Measurements from ENCODE around the gene LSM4. TPM values are rescaled to one million over a fixed set of nuclear protein-coding genes. Genes with fewer than 3 reads are reported as not detected.
A peak's percentile ranks its signal among the peaks of the same experiment; 100 is the strongest.

LSM4 gene
- total and polyA plus RNA-seq, 10 of the 15 experiments (the other 5 are each of a cell fraction or from before 2014, with no cell fraction given) = 12.6 to 652 (median 217) TPM

GRCh38 chr19:18306209-18306887 lies 16.5 kb downstream of the LSM4 start:
- intact Hi-C loops (cut with micrococcal nuclease; ENCODE audit: unreplicated experiment) = no loop called here

GRCh38 chr19:18304458-18305310 lies 18.2 kb downstream of the LSM4 start:
- Histone ChIP-seq H3K9me3 (replicated peaks; ENCODE audit: control insufficient read depth, insufficient read depth, low read length) (no peaks in the 10 kb centered on the region), H4K20me1 (ENCODE audit: control insufficient read depth, insufficient read depth) (no peaks in the 10 kb centered on the region), H3K4me1 (ENCODE audit: control insufficient read depth, insufficient read depth, low read length) (peaks cover 22% of the 10 kb centered on the region), H2AFZ (ENCODE audit: control insufficient read depth, low read depth, low read length) (peak overlapping the region; percentile 20; the same call in 1 of the 2 replicates), H3K36me3 (ENCODE audit: control insufficient read depth in 2 of 2, insufficient read depth in 2 of 2, low read length in 1 of 2) (peaks cover 3 to 18% of the 10 kb centered on the region in 2 experiments; a peak in 3 of 4 replicates), H3K4me2 (ENCODE audit: control insufficient read depth, insufficient read depth) (peak overlapping the region; percentile 98), H3K4me3 (peak overlapping the region; percentile 89), H3K9ac (ENCODE audit: control insufficient read depth, insufficient read depth, low read length) (peak overlapping the region; percentile 88), H3K79me2 (ENCODE audit: control insufficient read depth, insufficient read depth, low read length) (peaks cover 20% of the 10 kb centered on the region), H3K27ac (ENCODE audit: control insufficient read depth, insufficient read depth) (peak overlapping the region; percentile 97), H3K27me3 (replicated peaks in 1 of 2; ENCODE audit: control insufficient read depth in 2 of 2, insufficient read depth in 2 of 2, low read length in 1 of 2) (no peaks in the 10 kb centered on the region)
- POLR2A ChIA-PET = interaction anchor here (0.6 to 5.8 kb wide), 17 partner anchors 9 to 132 kb away, joined by 3 to 196 read pairs (median 5); partner anchors contain the start of genes JUND and LSM4
- SMC1A ChIA-PET (ENCODE audit: uncharacterized antibody, unreplicated experiment) = interaction anchor here (0.6 to 4.0 kb wide), 11 partner anchors 12 to 110 kb away, joined by 3 to 63 read pairs (median 5); partner anchors contain the start of genes JUND and LSM4
- DNase-seq (ENCODE audit: low read depth, low spot score) = no peak
- CTCF ChIA-PET = interaction anchor here (0.6 to 5.3 kb wide), 11 partner anchors 12 to 285 kb away, joined by 3 to 122 read pairs (median 4); partner anchors contain the start of genes JUND and LSM4
- intact Hi-C loops (cut with micrococcal nuclease; ENCODE audit: unreplicated experiment) (loop anchor here (1.0 kb wide), 3 partner anchors 14 to 25 kb away; no protein-coding TSS in a partner anchor), in situ Hi-C loops (cut with MboI) (no loop called here)
- under 1% methylated on average over 29 of the region's 29 CpGs for WGBS (ENCODE audit: insufficient coverage, insufficient replicate concordance, low lambda C conversion rate, missing lambda C conversion rate)
- FAIRE-seq = peak; percentile 62
- BruUV-seq (replicated peaks) = TSS peak; percentile 70
- ATAC-seq = peak; percentile 79
- RAD21 ChIA-PET (ENCODE audit: unreplicated experiment) = interaction anchor here (1.0 to 5.0 kb wide), 15 partner anchors 11 to 134 kb away, joined by 3 to 135 read pairs (median 4); partner anchors contain the start of genes JUND and LSM4
- no peak for TF ChIP-seq CHD4 (IDR thresholded peaks at IDR 0.05)
- peak; percentile 52 for TF ChIP-seq CREB1 (IDR thresholded peaks at IDR 0.05; ENCODE audit: low read depth)
- TF ChIP-seq ZBTB11 (CRISPR knock-in tag; IDR thresholded peaks at IDR 0.05) = no peak
- no peak for TF ChIP-seq E2F8 (IDR thresholded peaks at IDR 0.05; ENCODE audit: low read depth, partially characterized antibody)

More at GRCh38 chr19:18306209-18306887, 16.5 kb downstream of the LSM4 start:
- ATAC-seq (no peak), DNase-seq (ENCODE audit: low read depth, low spot score) (no peak), FAIRE-seq (no peak)
- in situ Hi-C loops (cut with MboI) = no loop called here
- peak overlapping the region; percentile 32 for H3K4me2 ChIP-seq (ENCODE audit: control insufficient read depth, insufficient read depth)
- SMC1A ChIA-PET (ENCODE audit: uncharacterized antibody, unreplicated experiment) = interaction anchor here (1.0 to 1.2 kb wide), 2 partner anchors 9 to 27 kb away, joined by 3 to 5 read pairs; no protein-coding TSS in a partner anchor
- H3K4me1 ChIP-seq (ENCODE audit: control insufficient read depth, insufficient read depth, low read length) = peaks cover 22% of the 10 kb centered on the region
- H3K79me2 ChIP-seq (ENCODE audit: control insufficient read depth, insufficient read depth, low read length) = peaks cover 20% of the 10 kb centered on the region
- no peak overlapping the region for H2AFZ ChIP-seq (ENCODE audit: control insufficient read depth, low read depth, low read length)
- H3K9ac ChIP-seq (ENCODE audit: control insufficient read depth, insufficient read depth, low read length) = no peak overlapping the region
- CTCF ChIA-PET = interaction anchor here (0.7 to 3.8 kb wide), 3 partner anchors 15 to 26 kb away, joined by 3 to 33 read pairs (median 9); partner anchors contain the start of gene LSM4
- H3K27ac ChIP-seq (ENCODE audit: control insufficient read depth, insufficient read depth) = peak overlapping the region; percentile 56
- peaks cover 3 to 21% of the 10 kb centered on the region in 2 experiments; a peak in 3 of 4 replicates for H3K36me3 ChIP-seq (ENCODE audit: control insufficient read depth in 2 of 2, insufficient read depth in 2 of 2, low read length in 1 of 2)
- no TSS peak for BruUV-seq (replicated peaks)
- H3K9me3 ChIP-seq (replicated peaks; ENCODE audit: control insufficient read depth, insufficient read depth, low read length) = no peaks in the 10 kb centered on the region
- RAD21 ChIA-PET (ENCODE audit: unreplicated experiment) = interaction anchor here (1.0 to 1.8 kb wide), 5 partner anchors 16 to 27 kb away, joined by 3 to 24 read pairs (median 3); partner anchors contain the start of gene LSM4
- POLR2A ChIA-PET = interaction anchor here (1.0 to 5.8 kb wide), 7 partner anchors 10 to 27 kb away, joined by 3 to 196 read pairs (median 9); partner anchors contain the start of gene JUND
- no peaks in the 10 kb centered on the region for H3K27me3 ChIP-seq (replicated peaks in 1 of 2; ENCODE audit: control insufficient read depth in 2 of 2, insufficient read depth in 2 of 2, low read length in 1 of 2)
- 8% methylated on average over 26 of the region's 26 CpGs for WGBS (ENCODE audit: insufficient coverage, insufficient replicate concordance, low lambda C conversion rate, missing lambda C conversion rate)
- no peaks in the 10 kb centered on the region for H4K20me1 ChIP-seq (ENCODE audit: control insufficient read depth, insufficient read depth)
- TF ChIP-seq SPI1 (IDR thresholded peaks at IDR 0.05; ENCODE audit: borderline replicate concordance, insufficient read depth, low read depth, low read length) = no peak
- TF ChIP-seq FOXM1 (IDR thresholded peaks at IDR 0.05; ENCODE audit: low read depth, low read length) = 0 out of 2 replicates have a peak, but pooled peaks have one; percentile 9
- peak overlapping the region; percentile 89; the same call in 1 of the 2 replicates for H3K4me3 ChIP-seq
